HL-60 (cell line): ENCODE results near the gene POLR2L.

Source experiments
- DNase-seq, 2 experiments: peaks; one replicate each; pipeline ENCODE4 v3.0.0-alpha.2; 2010 to 2020; ENCODE audit warnings: low read depth in 1 of 2, low spot score in 1 of 2
- H3K27ac ChIP-seq: fragments of 250-450 bp; sonication (Bioruptor Pico); replicated peaks from 2 replicates; pipeline ENCODE4 v1.5.1; 2020; ENCODE audit warnings: mild to moderate bottlenecking, moderate library complexity
- H3K27me3 ChIP-seq: fragments of 250-450 bp; sonication (Bioruptor Pico); 2 replicates; pipeline ENCODE4 v1.5.1; 2021; ENCODE audit warnings: mild to moderate bottlenecking, moderate library complexity; ENCODE audit not compliant: insufficient read depth, poor library complexity, severe bottlenecking
- H3K4me3 ChIP-seq: replicated peaks from 2 replicates; pipeline ENCODE4 v1.5.1; 2011; ENCODE audit warnings: mild to moderate bottlenecking, control low read depth, low read length; ENCODE audit not compliant: insufficient read depth
- CTCF ChIP-seq: IDR thresholded peaks from one replicate; pipeline ENCODE4 v1.5.1; 2011; ENCODE audit warnings: low read length, control low read depth, inconsistent platforms; ENCODE audit not compliant: insufficient read depth
- GABPA ChIP-seq: IDR thresholded peaks from 2 replicates; pipeline ENCODE4 v1.6.1; 2012; ENCODE audit warnings: low read depth
- POLR2AphosphoS5 ChIP-seq: IDR thresholded peaks from 2 replicates; pipeline ENCODE4 v1.6.1; 2012; ENCODE audit warnings: low read depth
- SPI1 ChIP-seq: IDR thresholded peaks from 2 replicates; pipeline ENCODE4 v1.6.1; 2012; ENCODE audit warnings: low read depth, mild to moderate bottlenecking, borderline replicate concordance
- TF ChIP-seq, protein P1 (sequence below): IDR thresholded peaks from 2 replicates; pipeline ENCODE4 v1.6.1; 2012; ENCODE audit warnings: low read depth; ENCODE audit not compliant: insufficient replicate concordance

POLR2L gene

GRCh38 chr11:794013-794765, 48.1 kb downstream of the POLR2L start:
- no peak for TF ChIP-seq POLR2AphosphoS5
- TF ChIP-seq, protein P1, sequence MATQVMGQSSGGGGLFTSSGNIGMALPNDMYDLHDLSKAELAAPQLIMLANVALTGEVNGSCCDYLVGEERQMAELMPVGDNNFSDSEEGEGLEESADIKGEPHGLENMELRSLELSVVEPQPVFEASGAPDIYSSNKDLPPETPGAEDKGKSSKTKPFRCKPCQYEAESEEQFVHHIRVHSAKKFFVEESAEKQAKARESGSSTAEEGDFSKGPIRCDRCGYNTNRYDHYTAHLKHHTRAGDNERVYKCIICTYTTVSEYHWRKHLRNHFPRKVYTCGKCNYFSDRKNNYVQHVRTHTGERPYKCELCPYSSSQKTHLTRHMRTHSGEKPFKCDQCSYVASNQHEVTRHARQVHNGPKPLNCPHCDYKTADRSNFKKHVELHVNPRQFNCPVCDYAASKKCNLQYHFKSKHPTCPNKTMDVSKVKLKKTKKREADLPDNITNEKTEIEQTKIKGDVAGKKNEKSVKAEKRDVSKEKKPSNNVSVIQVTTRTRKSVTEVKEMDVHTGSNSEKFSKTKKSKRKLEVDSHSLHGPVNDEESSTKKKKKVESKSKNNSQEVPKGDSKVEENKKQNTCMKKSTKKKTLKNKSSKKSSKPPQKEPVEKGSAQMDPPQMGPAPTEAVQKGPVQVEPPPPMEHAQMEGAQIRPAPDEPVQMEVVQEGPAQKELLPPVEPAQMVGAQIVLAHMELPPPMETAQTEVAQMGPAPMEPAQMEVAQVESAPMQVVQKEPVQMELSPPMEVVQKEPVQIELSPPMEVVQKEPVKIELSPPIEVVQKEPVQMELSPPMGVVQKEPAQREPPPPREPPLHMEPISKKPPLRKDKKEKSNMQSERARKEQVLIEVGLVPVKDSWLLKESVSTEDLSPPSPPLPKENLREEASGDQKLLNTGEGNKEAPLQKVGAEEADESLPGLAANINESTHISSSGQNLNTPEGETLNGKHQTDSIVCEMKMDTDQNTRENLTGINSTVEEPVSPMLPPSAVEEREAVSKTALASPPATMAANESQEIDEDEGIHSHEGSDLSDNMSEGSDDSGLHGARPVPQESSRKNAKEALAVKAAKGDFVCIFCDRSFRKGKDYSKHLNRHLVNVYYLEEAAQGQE, result no peak
- H3K27me3 ChIP-seq, result no peaks in the 10 kb centered on the region
- no peak for DNase-seq
- H3K4me3 ChIP-seq, result no peak overlapping the region
- no peak overlapping the region for H3K27ac ChIP-seq

GRCh38 chr11:793556-793955, 48.8 kb downstream of the POLR2L start:
- peaks cover 3% of the 10 kb centered on the region for H3K27me3 ChIP-seq
- DNase-seq, result no peak
- H3K4me3 ChIP-seq, result no peak overlapping the region
- no peak for TF ChIP-seq CTCF
- TF ChIP-seq, protein P1, result no peak
- H3K27ac ChIP-seq, result no peak overlapping the region

GRCh38 chr11:792873-793272, 49.5 kb downstream of the POLR2L start:
- Histone ChIP-seq H3K27ac (no peak overlapping the region), H3K27me3 (peaks cover 6% of the 10 kb centered on the region), H3K4me3 (no peak overlapping the region)
- DNase-seq, result no peak
- no peak for TF ChIP-seq SPI1
- no peak for TF ChIP-seq GABPA
- no peak for TF ChIP-seq POLR2AphosphoS5
- TF ChIP-seq, protein P1, result no peak
- no peak for TF ChIP-seq CTCF
